A673 (cell line): ENCODE data around the gene NF1.

Experiments used
- CTCF ChIP-seq: fragments of 300-800, 200-600 bp; sonication (generic); conservative IDR thresholded peaks from 2 replicates; pipeline ENCODE4 v1.5.1; 2017; ENCODE audit warnings: low read depth, mild to moderate bottlenecking, antibody characterized with exemption, low read length, moderate library complexity, mixed read lengths
- EZH2 ChIP-seq: fragments of 200-600 bp; sonication (generic); IDR thresholded peaks from 2 replicates; pipeline ENCODE4 v1.6.1; 2017; ENCODE audit warnings: borderline replicate concordance, low read depth, mild to moderate bottlenecking, mixed read lengths, antibody characterized with exemption, low read length; ENCODE audit not compliant: poor library complexity, severe bottlenecking

GRCh38 chr17:31152271-31152670 is 57.5 kb downstream of the NF1 start:
- TF ChIP-seq CTCF (no peak), EZH2 (no peak)
